Retinal pigment epithelial cell (primary cell): Measurements from ENCODE around the gene RALGAPB.
"Not testable (repeated sequence)": the region's sequence is repeated elsewhere in the genome, so short reads cannot be mapped to it uniquely, and the experiment has no call there.

ENCODE experiments used
- DNase-seq: peaks from one replicate; pipeline ENCODE4 v3.0.0-alpha.2; 2010; ENCODE audit warnings: low read depth
- H3K4me3 ChIP-seq: 2 replicates; pipeline ENCODE4 v1.5.1; 2011; ENCODE audit warnings: mild to moderate bottlenecking, low read length, control low read depth, moderate library complexity
- CTCF ChIP-seq: conservative IDR thresholded peaks from 2 replicates; pipeline ENCODE4 v1.5.1; 2011; ENCODE audit warnings: low read depth, low read length, control low read depth, inconsistent platforms

RALGAPB gene

GRCh38 chr20:38430679-38431325 lies 41.8 kb upstream of the RALGAPB start:
- H3K4me3 ChIP-seq = no peak overlapping the region
- TF ChIP-seq CTCF = no peak
- DNase-seq = no peak

- no peak overlapping the region for H3K4me3 ChIP-seq
- no peak for DNase-seq
- no peak for TF ChIP-seq CTCF
Measured at GRCh38 chr20:38432292-38432691, 40.4 kb upstream of the RALGAPB start.

GRCh38 chr20:38432870-38433269 lies 39.8 kb upstream of the RALGAPB start:
- H3K4me3 ChIP-seq, DNase-seq: not testable (repeated sequence)

GRCh38 chr20:38433304-38433972 lies 39.2 kb upstream of the RALGAPB start:
- H3K4me3 ChIP-seq = peak overlapping the region; percentile 91
- DNase-seq = no peak
- TF ChIP-seq CTCF = no peak

GRCh38 chr20:38434301-38434741 lies 38.3 kb upstream of the RALGAPB start:
- no peak for TF ChIP-seq CTCF
- H3K4me3 ChIP-seq = peak overlapping the region; percentile 91
- no peak for DNase-seq

- DNase-seq = peak; percentile 76
- TF ChIP-seq CTCF = peak; percentile 100
- H3K4me3 ChIP-seq = peak within 1 kb of the TSS; percentile 91
Measured at GRCh38 chr20:38434770-38435554, 37.7 kb upstream of the RALGAPB start, which contains the start of gene SNHG17. Gene SNHG17, minus strand, starts transcription at chr20:38435328.

GRCh38 chr20:38435555-38435939 lies 37.1 kb upstream of the RALGAPB start:
- no peak overlapping the region for H3K4me3 ChIP-seq
- TF ChIP-seq CTCF = no peak
- no peak for DNase-seq
